GM12878 (cell line): Measurements from ENCODE around the gene PRELID2. TPM values are rescaled to one million over a fixed set of nuclear protein-coding genes. Genes with fewer than 3 reads are reported as not detected.

Source experiments
- ATAC-seq: fragments of 200-7000 bp; cut with Tn5 transposase; 3 replicates; pipeline ENCODE4 v1.9.1; 2020; ENCODE audit warnings: mild to moderate bottlenecking, moderate library complexity
- BruUV-seq: library from RNA; stranded (reverse); fragments of 400-500 nt; replicated peaks from 2 replicates; lab custom pipeline; 2021; lab: Mats Ljungman, UMichigan
- CTCF ChIA-PET: fragments of 300-600 bp; sonication (Branson Sonifier 250); formaldehyde crosslinking; extraction: SDS; loops from one replicate; lab custom pipeline; 2021; ENCODE audit warnings: inconsistent platforms; lab: Yijun Ruan, JAX
- POLR2A ChIA-PET: fragments of 350-600 bp; formaldehyde crosslinking; extraction: SDS; loops from one replicate; lab custom pipeline; 2021; ENCODE audit warnings: inconsistent platforms; lab: Charles Lee
- RAD21 ChIA-PET: fragments of 300-600 bp; sonication (Branson Sonifier 250); formaldehyde crosslinking; loops from one replicate; lab custom pipeline; 2023; ENCODE audit warnings: antibody characterized with exemption; ENCODE audit not compliant: unreplicated experiment; lab: Charles Lee
- SMC1A ChIA-PET: fragments of 300-600 bp; sonication (Branson Sonifier 250); formaldehyde crosslinking; loops from one replicate; lab custom pipeline; 2023; ENCODE audit not compliant: unreplicated experiment, uncharacterized antibody; lab: Charles Lee
- DNase-seq: peaks from one replicate; pipeline ENCODE4 v3.0.0-alpha.2; 2011; ENCODE audit warnings: low read depth, low spot score
- FAIRE-seq: peaks from 3 replicates; lab custom pipeline; 2011; peaks lifted over from hg19 to GRCh38; lab: Jason Lieb, UNC
- H2AFZ ChIP-seq: 2 replicates; pipeline ENCODE4 v1.6.0; 2011; ENCODE audit warnings: low read depth, low read length, control low read depth; ENCODE audit not compliant: control insufficient read depth
- H3K27ac ChIP-seq: 2 replicates; pipeline ENCODE4 v1.5.1; 2011; ENCODE audit warnings: control low read depth; ENCODE audit not compliant: control insufficient read depth, insufficient read depth
- H3K27me3 ChIP-seq, 2 experiments: replicated peaks in 1 of 2; 2 replicates each; pipeline versions ENCODE4 v1.6.0 to v1.6.1; 2011; ENCODE audit warnings: low read length in 1 of 2; ENCODE audit not compliant: control insufficient read depth in 2 of 2, insufficient read depth in 2 of 2
- H3K36me3 ChIP-seq, 2 experiments: 2 replicates each; pipeline ENCODE4 v1.5.1; 2011; ENCODE audit warnings: low read length in 1 of 2; ENCODE audit not compliant: control insufficient read depth in 2 of 2, insufficient read depth in 2 of 2
- H3K4me1 ChIP-seq: 2 replicates; pipeline ENCODE4 v1.6.1; 2011; ENCODE audit warnings: mild to moderate bottlenecking, low read length, moderate library complexity, mixed read lengths; ENCODE audit not compliant: control insufficient read depth, insufficient read depth
- H3K4me2 ChIP-seq: 2 replicates; pipeline ENCODE4 v1.6.0; 2011; ENCODE audit warnings: control low read depth; ENCODE audit not compliant: control insufficient read depth, insufficient read depth
- H3K4me3 ChIP-seq: fragments of 200-600 bp; sonication (generic); 2 replicates; pipeline ENCODE4 v1.5.1; 2016
- H3K79me2 ChIP-seq: 2 replicates; pipeline ENCODE4 v1.6.0; 2011; ENCODE audit warnings: low read length; ENCODE audit not compliant: control insufficient read depth, insufficient read depth
- H3K9ac ChIP-seq: 2 replicates; pipeline ENCODE4 v1.8.0; 2011; ENCODE audit warnings: low read length, control low read depth, mixed read lengths; ENCODE audit not compliant: control insufficient read depth, insufficient read depth
- H3K9me3 ChIP-seq: replicated peaks from 3 replicates; pipeline ENCODE4 v1.5.1; 2011; ENCODE audit warnings: mild to moderate bottlenecking, low read length; ENCODE audit not compliant: control insufficient read depth, insufficient read depth
- H4K20me1 ChIP-seq: 2 replicates; pipeline ENCODE4 v1.6.0; 2011; ENCODE audit not compliant: control insufficient read depth, insufficient read depth
- CTCF ChIP-seq, 3 experiments: IDR thresholded peaks in 2 of 3; conservative IDR thresholded peaks in 1 of 3; 2 replicates each; pipeline ENCODE4 v1.5.1; 2011; ENCODE audit warnings: low read depth in 3 of 3, low read length in 3 of 3, mild to moderate bottlenecking in 3 of 3, control low read depth in 2 of 3, moderate library complexity in 2 of 3, inconsistent platforms in 1 of 3, mixed read lengths in 1 of 3; ENCODE audit not compliant: control insufficient read depth in 2 of 3, insufficient read depth in 1 of 3; ENCODE audit errors: extremely low read depth in 1 of 3
- HDAC2 ChIP-seq: fragments of 200-600 bp; sonication (generic); IDR thresholded peaks from 2 replicates; pipeline ENCODE4 v1.6.1; 2017
- WGBS: methylation state at CpG from one replicate; pipeline ENCODE4 v1.1.6; 2016; ENCODE audit warnings: low lambda C conversion rate; ENCODE audit not compliant: insufficient replicate concordance, insufficient coverage; ENCODE audit errors: missing lambda C conversion rate; 5-methylcytosine and 5-hydroxymethylcytosine counted together
- in situ Hi-C: fragments of 300-500 bp; cut with MboI; formaldehyde crosslinking; loops from 9 replicates; pipeline ENCODE4 v1.14.3; 2018; ENCODE audit warnings: mixed read lengths
- intact Hi-C: fragments of 100-400 bp; cut with micrococcal nuclease; formaldehyde crosslinking; loops from one replicate; pipeline ENCODE4 v1.14.2; 2022; ENCODE audit not compliant: unreplicated experiment
- polyA plus RNA-seq, 11 experiments: library from polyadenylated mRNA; depleted of rRNA in 4 of 11; unstranded in 6 of 11; stranded (reverse) in 5 of 11; fragments of >200 nt; fragmentation: Nextera tagmentation in 4 of 11; fragmentation: Illumina TruSeq in 1 of 11; extraction: Ambion mirVana in 4 of 11; extraction: Trizol in 1 of 11; gene quantifications; 1 replicate in 1 of 11; 2 replicates in 10 of 11; pipeline versions ENCODE4 v1.2.1 to v1.2.3, GENCODE V29; 2011 to 2016; ENCODE audit warnings: inconsistent platforms in 2 of 11, missing spikeins in 2 of 11, low read depth in 1 of 11
- total RNA-seq, 4 experiments: library from RNA; depleted of rRNA in 3 of 4; stranded (reverse); fragments of >200 nt in 3 of 4; fragmentation: Illumina TruSeq in 1 of 4; extraction: Trizol in 1 of 4; gene quantifications; 2 replicates each; pipeline versions ENCODE4 v1.2.1 to v1.2.3, GENCODE V29; 2013 to 2021
- TF ChIP-seq, protein P1 (sequence below): fragments of 450-650 bp; IDR thresholded peaks from 2 replicates; pipeline ENCODE4 v1.6.1; 2017; ENCODE audit warnings: mild to moderate bottlenecking, low read depth, inconsistent platforms; ENCODE audit not compliant: poor library complexity, severe bottlenecking

PRELID2 gene
- total and polyA plus RNA-seq, 10 of the 15 experiments (the other 5 are each of a cell fraction or from before 2014, with no cell fraction given), result 0.07 to 0.31 (median 0.13) TPM; not detected in 5

DNA sequence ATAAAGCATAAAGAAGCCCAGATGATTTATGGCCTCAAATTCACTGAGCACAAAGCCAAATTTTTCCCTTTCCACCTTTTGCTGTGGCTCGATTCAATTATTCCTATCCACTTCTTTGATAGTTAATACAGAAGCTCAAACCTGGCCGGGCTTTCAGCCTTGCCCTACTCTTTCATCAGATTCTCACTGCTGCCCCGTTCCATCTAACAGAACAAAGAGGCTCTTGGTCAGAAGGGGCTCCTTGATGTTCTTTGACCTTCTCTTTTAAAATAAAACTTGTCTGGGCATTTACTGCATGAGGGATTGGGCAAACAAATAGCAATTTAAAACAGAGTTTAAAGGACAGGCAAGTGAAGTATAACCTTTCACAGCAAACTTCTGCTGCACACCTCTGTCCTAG is 27.9 kb upstream of the PRELID2 start:
- no peak overlapping the region for H2AFZ ChIP-seq
- ATAC-seq (no peak), DNase-seq (no peak), FAIRE-seq (no peak)
- no peaks in the 10 kb centered on the region; a peak in 1 of 4 replicates for H3K27me3 ChIP-seq
- ChIA-PET RAD21 (no interaction called here), CTCF (no interaction called here), POLR2A (no interaction called here), SMC1A (interaction anchor here (0.6 to 1.0 kb wide), 2 partner anchors 25 to 37 kb away, joined by 3 read pairs; no protein-coding TSS in a partner anchor)
- H3K36me3 ChIP-seq, result no peaks in the 10 kb centered on the region
- no peaks in the 10 kb centered on the region for H3K79me2 ChIP-seq
- in situ Hi-C loops, result no loop called here
- 3% methylated on average over 3 of the region's 3 CpGs for WGBS
- TF ChIP-seq HDAC2, result no peak
- no peak overlapping the region for H3K27ac ChIP-seq
- H3K4me3 ChIP-seq, result no peak overlapping the region
- H3K9me3 ChIP-seq, result no peaks in the 10 kb centered on the region
- no peaks in the 10 kb centered on the region for H3K4me1 ChIP-seq
- no peaks in the 10 kb centered on the region for H4K20me1 ChIP-seq
- no peak overlapping the region for H3K9ac ChIP-seq
- BruUV-seq, result no TSS peak
- intact Hi-C loops, result no loop called here
- H3K4me2 ChIP-seq, result no peak overlapping the region

DNA sequence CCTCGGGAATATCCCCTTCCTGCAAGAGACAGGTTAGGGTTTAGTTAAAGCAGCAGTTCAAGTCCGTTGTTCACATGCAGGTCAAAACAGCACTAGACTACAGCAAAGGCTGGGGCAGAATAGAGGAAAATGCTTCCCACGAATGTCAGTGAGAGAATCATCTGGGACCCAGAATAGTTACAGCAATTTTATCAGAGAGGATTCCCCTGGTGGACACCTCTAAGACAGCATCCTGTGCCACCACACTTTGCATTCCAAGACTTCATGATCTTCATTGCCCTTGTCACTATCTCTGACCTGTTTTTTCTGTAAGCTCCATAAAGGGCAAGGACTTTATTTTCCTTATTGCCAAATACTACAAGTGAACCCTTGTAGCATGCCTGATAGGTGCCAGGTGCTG is 24.8 kb upstream of the PRELID2 start:
- Histone ChIP-seq H4K20me1 (no peaks in the 10 kb centered on the region), H3K4me1 (no peaks in the 10 kb centered on the region)
- peak in 1 of 3 experiments; percentile 17; a peak in 1 of 6 replicates for TF ChIP-seq CTCF (IDR thresholded peaks at IDR 0.05 in 2 of 3, conservative IDR thresholded peaks at IDR 0.05 in 1 of 3; ENCODE audit: control insufficient read depth in 2 of 3, extremely low read depth in 1 of 3, insufficient read depth in 1 of 3, low read depth in 3 of 3, low read length in 3 of 3)
- TF ChIP-seq, protein P1, sequence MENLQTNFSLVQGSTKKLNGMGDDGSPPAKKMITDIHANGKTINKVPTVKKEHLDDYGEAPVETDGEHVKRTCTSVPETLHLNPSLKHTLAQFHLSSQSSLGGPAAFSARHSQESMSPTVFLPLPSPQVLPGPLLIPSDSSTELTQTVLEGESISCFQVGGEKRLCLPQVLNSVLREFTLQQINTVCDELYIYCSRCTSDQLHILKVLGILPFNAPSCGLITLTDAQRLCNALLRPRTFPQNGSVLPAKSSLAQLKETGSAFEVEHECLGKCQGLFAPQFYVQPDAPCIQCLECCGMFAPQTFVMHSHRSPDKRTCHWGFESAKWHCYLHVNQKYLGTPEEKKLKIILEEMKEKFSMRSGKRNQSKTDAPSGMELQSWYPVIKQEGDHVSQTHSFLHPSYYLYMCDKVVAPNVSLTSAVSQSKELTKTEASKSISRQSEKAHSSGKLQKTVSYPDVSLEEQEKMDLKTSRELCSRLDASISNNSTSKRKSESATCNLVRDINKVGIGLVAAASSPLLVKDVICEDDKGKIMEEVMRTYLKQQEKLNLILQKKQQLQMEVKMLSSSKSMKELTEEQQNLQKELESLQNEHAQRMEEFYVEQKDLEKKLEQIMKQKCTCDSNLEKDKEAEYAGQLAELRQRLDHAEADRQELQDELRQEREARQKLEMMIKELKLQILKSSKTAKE, result no peak
- TF ChIP-seq, all 136 proteins: peak for 1
- Histone ChIP-seq H3K4me2 (no peak overlapping the region), H3K9ac (no peak overlapping the region), H3K4me3 (no peak overlapping the region), H3K36me3 (no peaks in the 10 kb centered on the region), H3K27ac (no peak overlapping the region), H3K27me3 (no peaks in the 10 kb centered on the region), H3K79me2 (no peaks in the 10 kb centered on the region), H2AFZ (no peak overlapping the region), H3K9me3 (no peaks in the 10 kb centered on the region)
- no TSS peak for BruUV-seq
- SMC1A ChIA-PET, result no interaction called here
- FAIRE-seq (no peak), ATAC-seq (peak; percentile 41; the same call in 2 of the 3 replicates), DNase-seq (no peak)
- POLR2A ChIA-PET, result no interaction called here
- 23% methylated on average over 3 of the region's 3 CpGs for WGBS
- CTCF ChIA-PET, result no interaction called here
- in situ Hi-C loops (no loop called here), intact Hi-C loops (no loop called here)
- RAD21 ChIA-PET, result no interaction called here
